ENCODE results near the gene MAEL. TPM values are rescaled to one million over a fixed set of nuclear protein-coding genes. Genes with fewer than 3 reads are reported as not detected.

Gene MAEL
- total and polyA plus RNA-seq, 2 of the 8 experiments (the other 6 are each of a cell fraction or from before 2014, with no cell fraction given) = 0.03 TPM; not detected in 1

DNA sequence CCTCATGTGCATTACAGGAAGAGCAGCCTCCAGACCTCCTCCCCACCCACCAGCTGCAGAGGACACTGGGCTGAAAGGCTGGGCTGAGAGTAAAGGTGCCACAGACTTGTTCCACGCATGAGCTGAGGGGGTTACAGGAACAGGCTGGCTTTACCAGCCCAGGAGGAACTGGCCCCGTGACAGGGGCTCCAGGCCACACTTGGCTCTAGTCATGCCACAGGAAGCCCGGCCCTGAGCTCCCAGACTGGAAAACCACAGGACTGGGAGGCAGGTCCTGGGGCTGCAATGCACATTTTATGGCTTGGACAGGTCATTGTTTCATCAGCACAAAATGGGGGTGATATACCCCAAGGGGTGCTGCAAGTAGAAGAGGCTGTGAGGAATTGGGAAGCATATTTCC, 65.5 kb downstream of the MAEL start:
- Histone ChIP-seq H3K4me3 (ENCODE audit: extremely low read depth in 1 of 4, insufficient read depth in 2 of 4, low read depth in 3 of 4, low read length in 4 of 4) (no peak overlapping the region), H2BK15ac (ENCODE audit: low read length) (no peak overlapping the region), H3K23ac (ENCODE audit: insufficient read length) (no peak overlapping the region), H2BK20ac (ENCODE audit: low read length) (no peak overlapping the region), H3K18ac (ENCODE audit: extremely low read depth, low read length) (no peak overlapping the region), H3K9me3 (ENCODE audit: insufficient read depth in 2 of 2, low read depth in 1 of 2, low read length in 1 of 2) (no peaks in the 10 kb centered on the region), H4K5ac (ENCODE audit: insufficient read length, low read depth, low read length) (no peak overlapping the region), H3K14ac (ENCODE audit: insufficient read length) (no peak overlapping the region), H2AFZ (ENCODE audit: low read length) (no peak overlapping the region), H3K4me2 (ENCODE audit: insufficient read depth in 1 of 2, low read depth in 2 of 2, low read length in 2 of 2) (no peak overlapping the region), H3K56ac (replicated peaks; ENCODE audit: insufficient read length, low read depth, low read length) (no peak overlapping the region), H4K20me1 (replicated peaks in 1 of 2; ENCODE audit: control insufficient read depth in 1 of 2, insufficient read depth in 2 of 2, low read length in 2 of 2) (peaks cover 0 to 7% of the 10 kb centered on the region in 2 experiments), H2AK5ac (ENCODE audit: low read depth, low read length) (no peak overlapping the region), H3K23me2 (ENCODE audit: low read depth, low read length) (peaks cover 8% of the 10 kb centered on the region), H3K4me1 (replicated peaks in 1 of 4; ENCODE audit: control insufficient read depth in 3 of 4, insufficient read depth in 4 of 4, low read length in 3 of 4) (peaks cover 0 to 6% (median 2%) of the 10 kb centered on the region in 4 experiments; a peak in 4 of 7 replicates), H3K36me3 (ENCODE audit: control insufficient read depth in 2 of 4, insufficient read depth in 4 of 4, low read length in 3 of 4) (no peaks in the 10 kb centered on the region), H3K4ac (replicated peaks; ENCODE audit: insufficient read length, low read depth, low read length) (no peak overlapping the region), H2BK5ac (ENCODE audit: low read depth, low read length) (no peak overlapping the region), H3K27me3 (replicated peaks in 1 of 4; ENCODE audit: control insufficient read depth in 3 of 4, extremely low read depth in 1 of 4, insufficient read depth in 3 of 4, low read length in 3 of 4) (no peaks in the 10 kb centered on the region), H3K27ac (ENCODE audit: low read depth, low read length) (no peak overlapping the region), H2BK120ac (replicated peaks; ENCODE audit: low read depth, low read length) (no peak overlapping the region), H3K9ac (replicated peaks in 1 of 4; ENCODE audit: extremely low read depth in 1 of 4, low read depth in 3 of 4, low read length in 3 of 4) (no peak overlapping the region), H4K8ac (ENCODE audit: extremely low read depth, insufficient read depth, low read length) (no peak overlapping the region), H2BK12ac (ENCODE audit: low read depth, low read length) (no peak overlapping the region), H3K79me2 (ENCODE audit: control insufficient read depth in 1 of 2, insufficient read depth in 2 of 2, low read length in 2 of 2) (no peaks in the 10 kb centered on the region), H4K91ac (replicated peaks; ENCODE audit: insufficient read length, low read length) (no peak overlapping the region), H3K79me1 (ENCODE audit: low read depth, low read length) (no peaks in the 10 kb centered on the region)
- FAIRE-seq (no peak), DNase-seq (ENCODE audit: low read depth in 1 of 2, low spot score in 2 of 2) (no peak)
- 87% methylated on average over 3 of the region's 3 CpGs; no CpG with 5 or more reads in 1 of the 2 experiments for WGBS, 2 experiments (ENCODE audit: extremely low coverage in 1 of 2, insufficient coverage in 1 of 2, insufficient read length in 1 of 2, insufficient replicate concordance in 2 of 2, low coverage in 1 of 2, low lambda C conversion rate in 2 of 2, missing lambda C conversion rate in 1 of 2)
- TF ChIP-seq TEAD4 (IDR thresholded peaks at IDR 0.05; ENCODE audit: low read depth, low read length) (no peak), RBBP5 (IDR thresholded peaks at IDR 0.05; ENCODE audit: borderline replicate concordance, low read depth, low read length) (no peak), SIX5 (IDR thresholded peaks at IDR 0.05; ENCODE audit: low read depth, low read length) (no peak), HDAC6 (IDR thresholded peaks at IDR 0.05; ENCODE audit: low read depth, low read length) (no peak), RNF2 (IDR thresholded peaks at IDR 0.05; ENCODE audit: borderline replicate concordance, low read depth, low read length, missing control alignments, poor library complexity, severe bottlenecking) (no peak), CHD1 (IDR thresholded peaks at IDR 0.05; ENCODE audit: low read depth, low read length) (no peak), KDM4A (IDR thresholded peaks at IDR 0.05; ENCODE audit: low read depth, low read length, severe bottlenecking) (no peak), SIRT6 (IDR thresholded peaks at IDR 0.05; ENCODE audit: low read length) (no peak), ASH2L (IDR thresholded peaks at IDR 0.05; ENCODE audit: low read length) (no peak), TCF12 (IDR thresholded peaks at IDR 0.05; ENCODE audit: low read depth, low read length) (no peak), SP2 (IDR thresholded peaks at IDR 0.05; ENCODE audit: low read length) (no peak)
- TF ChIP-seq, protein P1, sequence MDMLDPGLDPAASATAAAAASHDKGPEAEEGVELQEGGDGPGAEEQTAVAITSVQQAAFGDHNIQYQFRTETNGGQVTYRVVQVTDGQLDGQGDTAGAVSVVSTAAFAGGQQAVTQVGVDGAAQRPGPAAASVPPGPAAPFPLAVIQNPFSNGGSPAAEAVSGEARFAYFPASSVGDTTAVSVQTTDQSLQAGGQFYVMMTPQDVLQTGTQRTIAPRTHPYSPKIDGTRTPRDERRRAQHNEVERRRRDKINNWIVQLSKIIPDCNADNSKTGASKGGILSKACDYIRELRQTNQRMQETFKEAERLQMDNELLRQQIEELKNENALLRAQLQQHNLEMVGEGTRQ (IDR thresholded peaks at IDR 0.05; ENCODE audit: low read length) = no peak
- CTCF ChIA-PET (ENCODE audit: partially characterized antibody) = interaction anchor here (0.6 to 18.6 kb wide), 12 partner anchors 8 to 389 kb away, joined by 4 to 874 read pairs (median 6); partner anchors contain the start of gene MAEL
- POLR2A ChIA-PET (ENCODE audit: partially characterized antibody) = no interaction called here

All from H1 (cell line).